HG03135 (cell line): ENCODE data around the gene PGAM2.
"Not testable (repeated sequence)": the region's sequence is repeated elsewhere in the genome, so short reads cannot be mapped to it uniquely, and the experiment has no call there.

ENCODE experiments used
- ATAC-seq: cut with Tn5 transposase; IDR thresholded peaks from one replicate; pipeline ENCODE4 v1.9.1; 2021; ENCODE audit warnings: mild to moderate bottlenecking, moderate library complexity; ENCODE audit not compliant: unreplicated experiment

The PGAM2 gene

DNA sequence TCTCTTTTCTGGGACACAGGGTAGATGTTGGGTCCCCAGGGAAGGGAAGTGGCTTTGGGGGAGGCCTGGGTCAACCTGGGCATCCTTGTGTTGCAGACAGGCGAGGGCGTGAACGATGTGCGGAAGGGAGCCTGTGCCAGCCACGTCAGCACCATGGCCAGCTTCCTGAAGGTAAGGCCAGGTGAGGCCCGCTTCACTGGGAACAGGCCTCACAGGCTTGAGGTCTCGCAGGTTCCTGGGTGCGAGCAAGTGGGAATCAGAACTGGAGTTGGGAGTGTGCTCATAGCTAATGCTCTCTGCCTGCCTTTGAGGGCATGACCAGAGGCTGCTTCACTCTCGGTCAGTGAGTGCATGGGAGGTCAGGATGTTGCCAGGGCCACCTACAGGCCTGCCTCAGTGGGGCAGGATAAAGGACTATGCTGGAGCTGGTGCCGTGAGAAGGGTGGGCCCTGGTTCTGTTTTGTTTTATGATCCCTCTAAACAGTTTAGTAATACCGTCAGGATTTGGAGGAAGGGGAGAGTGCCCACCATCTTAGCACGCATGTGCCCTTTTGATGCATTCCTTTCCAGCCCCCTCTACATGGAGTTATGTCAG, 12.5 kb downstream of the PGAM2 start:
- ATAC-seq: no peak

DNA sequence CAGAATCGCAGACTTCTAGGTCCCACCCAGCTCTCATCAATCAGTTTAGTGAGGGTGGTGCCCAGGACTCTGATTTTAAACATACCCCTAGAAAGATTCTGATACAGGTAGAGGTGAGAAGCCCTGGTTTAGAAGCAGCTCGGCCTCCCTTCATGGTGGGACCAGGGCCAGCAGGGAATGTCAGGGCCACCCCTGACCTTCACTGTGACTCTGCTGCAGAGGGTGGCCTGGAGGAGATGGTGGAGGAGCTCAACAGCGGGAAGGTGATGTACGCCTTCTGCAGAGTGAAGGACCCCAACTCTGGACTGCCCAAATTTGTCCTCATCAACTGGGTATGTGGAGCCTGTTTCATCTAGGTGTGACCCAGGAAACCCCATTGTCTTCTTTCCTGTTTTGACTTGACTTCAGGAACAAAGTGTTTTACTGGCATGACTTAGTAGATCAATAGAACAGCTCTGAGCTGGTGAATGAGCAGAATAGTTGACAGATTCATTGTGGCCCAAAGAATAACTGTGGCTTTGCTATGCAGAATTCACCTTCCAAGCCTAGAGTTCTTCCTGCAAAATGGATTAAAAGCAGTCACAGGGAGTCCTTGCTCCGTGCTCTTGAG, 13.7 kb downstream of the PGAM2 start:
- ATAC-seq: no peak

DNA sequence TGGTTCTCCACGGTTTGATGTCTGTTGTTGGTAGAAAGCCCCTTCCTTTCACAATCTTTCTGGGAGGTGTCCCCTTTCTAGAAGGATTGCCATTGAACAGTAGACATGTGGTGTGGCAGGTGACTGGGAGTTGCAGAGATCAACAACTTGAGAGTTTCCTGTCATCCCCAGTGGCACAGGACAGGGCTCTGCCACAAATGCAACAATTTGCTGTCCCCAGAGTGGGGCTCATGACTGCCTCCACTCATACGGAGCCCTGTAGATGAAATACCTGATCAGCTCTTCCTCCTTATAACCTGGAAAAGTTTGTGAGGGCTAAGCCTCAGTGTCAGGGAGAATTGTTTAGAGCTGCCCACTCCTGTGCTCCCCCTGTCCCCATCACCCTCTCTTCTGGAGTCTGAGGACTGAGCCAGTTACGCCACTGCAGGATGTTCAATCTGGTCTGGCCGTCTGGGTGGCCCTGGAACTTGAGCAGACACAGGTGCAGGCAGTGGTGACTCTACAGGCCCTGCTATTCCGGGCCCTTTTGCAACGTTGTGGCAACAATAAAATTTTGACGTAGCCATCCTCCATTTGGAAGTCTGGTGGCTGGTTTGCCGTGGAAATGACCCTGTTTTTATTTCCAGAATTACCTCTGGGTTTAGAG, 14.3 kb downstream of the PGAM2 start:
- ATAC-seq: no peak

DNA sequence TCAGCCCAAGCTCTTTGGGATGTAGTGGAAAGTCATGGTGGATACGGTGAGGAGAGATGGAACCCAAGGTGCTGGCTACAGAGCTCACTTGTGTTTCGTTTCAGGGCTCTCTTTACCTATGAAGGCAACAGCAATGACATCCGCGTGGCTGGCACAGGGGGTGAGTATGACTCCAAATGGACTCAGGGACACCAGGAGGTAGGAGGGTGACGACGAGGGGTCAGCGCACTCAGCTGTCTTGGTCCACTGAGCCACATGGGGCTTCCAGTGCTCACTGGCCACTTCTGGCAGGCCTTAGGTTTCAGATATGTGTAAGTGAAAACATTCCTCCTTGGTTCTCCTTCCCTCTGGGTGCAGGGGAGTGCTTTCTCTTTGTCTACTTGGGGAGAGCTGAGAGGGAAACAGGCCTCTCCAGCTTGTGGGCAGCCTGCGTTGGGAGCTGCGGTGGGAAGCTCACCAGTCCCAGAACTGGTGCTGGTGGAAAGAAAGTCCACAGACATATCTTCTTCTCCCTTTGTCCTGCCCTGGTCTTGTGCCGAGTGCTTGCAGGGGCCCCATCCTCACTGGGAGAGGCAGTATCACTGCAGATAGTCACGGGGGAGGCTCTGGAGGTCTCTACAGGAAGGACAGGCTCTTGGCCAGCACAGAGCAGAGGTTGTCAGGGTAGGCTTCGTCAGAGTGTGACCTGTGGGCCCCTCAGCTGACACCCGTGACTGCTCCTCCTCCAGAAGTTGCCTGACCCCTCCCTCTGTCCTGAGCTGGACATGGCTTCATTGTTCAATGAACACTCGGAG, 15.0 kb downstream of the PGAM2 start:
- no peak for ATAC-seq

DNA sequence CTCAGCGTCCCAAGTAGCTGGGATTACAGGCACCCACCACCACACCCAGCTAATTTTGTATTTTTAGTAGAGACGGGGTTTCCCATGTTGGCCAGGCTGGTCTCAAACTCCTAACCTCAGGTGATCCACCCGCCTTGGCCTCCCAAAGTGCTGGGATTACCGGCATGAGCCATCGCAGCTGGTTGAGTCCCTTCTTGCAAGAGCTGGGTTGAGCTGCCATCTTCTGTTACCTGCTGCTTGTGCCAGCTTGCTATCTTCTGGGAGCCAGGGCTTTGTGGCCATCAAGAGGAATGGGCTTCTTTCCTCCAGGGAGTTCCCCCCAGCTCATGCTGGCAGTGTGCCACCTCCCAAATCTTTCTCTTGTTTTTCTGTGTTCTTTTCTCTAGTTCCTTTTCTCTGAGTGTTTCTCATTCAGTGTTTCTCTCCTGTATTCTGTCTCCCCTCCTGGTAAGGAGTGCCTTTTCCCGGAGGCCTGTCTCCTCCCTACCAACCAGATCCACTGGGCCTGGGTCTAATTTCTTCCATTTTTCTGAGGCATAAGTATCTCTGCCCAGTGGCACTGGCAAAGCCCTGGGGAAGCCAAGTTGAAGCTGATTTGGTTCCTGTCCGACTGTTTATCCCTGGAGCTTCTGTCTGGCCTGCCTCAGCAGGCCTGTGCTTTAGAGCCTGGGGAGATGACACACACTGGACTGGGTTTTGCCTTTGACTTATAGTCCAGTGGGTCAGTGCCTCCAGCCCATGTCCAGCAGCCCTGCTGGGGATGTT, 17.2 kb downstream of the PGAM2 start:
- no peak for ATAC-seq

DNA sequence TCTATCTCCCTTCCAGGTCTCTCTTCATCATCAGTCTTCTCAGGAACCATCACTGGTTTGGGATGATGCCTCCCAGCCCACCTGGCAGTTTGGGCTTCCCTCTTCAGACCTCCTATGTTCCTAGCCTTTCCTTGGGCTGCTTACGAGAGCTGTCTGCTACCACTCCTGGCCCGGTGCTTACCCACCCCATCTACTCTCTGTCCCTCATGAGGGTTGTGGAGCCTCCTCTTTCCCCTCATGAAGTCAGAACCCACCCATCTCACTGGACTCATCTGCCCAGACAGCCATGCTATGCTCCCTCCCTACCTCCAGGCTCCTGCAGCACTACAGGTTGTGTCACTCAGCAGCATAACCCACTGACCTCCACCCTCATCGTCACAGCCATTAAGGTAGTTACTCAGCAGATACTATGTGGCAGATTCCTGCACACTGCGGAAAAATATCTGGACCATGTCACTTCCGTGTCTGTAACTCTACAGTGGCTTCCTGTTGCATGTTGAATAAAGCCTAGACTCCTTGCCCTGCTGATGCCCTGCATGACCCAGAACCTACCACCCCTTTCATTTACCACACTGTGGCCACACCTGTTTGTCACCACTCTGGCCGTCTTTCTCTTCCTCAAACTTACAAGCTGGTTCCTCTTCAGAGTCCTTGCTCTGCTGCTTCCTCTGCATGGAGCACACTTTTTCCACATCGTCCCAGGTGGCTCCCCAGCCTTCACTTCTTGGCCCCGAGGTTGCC, 18.9 kb downstream of the PGAM2 start:
- peak; percentile 50 for ATAC-seq

DNA sequence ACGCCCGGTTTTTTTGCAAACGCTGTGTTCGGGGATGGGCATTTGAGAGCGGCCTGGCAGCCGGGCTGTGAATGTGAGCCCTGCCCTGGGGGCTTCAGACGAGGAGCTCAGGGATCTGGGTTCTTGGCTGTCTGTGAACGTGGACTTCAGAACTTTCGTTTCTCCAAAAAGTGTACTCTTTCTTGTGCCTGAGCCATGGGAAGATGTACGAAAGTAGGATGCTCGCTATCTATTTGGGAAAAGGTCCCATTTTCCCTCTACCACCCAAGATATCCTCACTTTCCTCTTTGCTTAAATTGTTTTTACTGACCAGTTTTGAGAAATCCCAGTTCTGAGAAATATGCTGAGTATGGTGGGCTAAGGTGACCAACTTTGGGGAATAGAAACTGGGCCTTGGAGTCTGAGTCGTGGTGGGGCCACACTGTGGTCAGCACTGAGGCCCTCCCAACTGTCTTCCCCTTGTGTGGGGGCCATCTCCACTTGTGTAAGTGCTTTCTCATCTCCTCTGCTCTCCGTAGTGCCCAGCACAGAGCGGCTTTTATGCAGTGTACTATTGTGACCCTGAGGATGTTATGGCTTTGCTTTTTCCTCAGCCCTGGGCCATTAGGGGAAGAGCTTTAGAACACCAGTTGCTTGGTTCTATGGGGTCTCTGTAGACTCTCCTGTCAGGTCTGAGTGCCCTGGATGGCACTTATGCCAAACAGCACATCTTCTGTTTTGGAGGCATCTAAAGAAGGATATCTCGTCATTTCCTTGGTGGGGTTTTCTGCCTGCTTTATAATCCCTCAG, 19.9 kb downstream of the PGAM2 start:
- ATAC-seq: no peak

DNA sequence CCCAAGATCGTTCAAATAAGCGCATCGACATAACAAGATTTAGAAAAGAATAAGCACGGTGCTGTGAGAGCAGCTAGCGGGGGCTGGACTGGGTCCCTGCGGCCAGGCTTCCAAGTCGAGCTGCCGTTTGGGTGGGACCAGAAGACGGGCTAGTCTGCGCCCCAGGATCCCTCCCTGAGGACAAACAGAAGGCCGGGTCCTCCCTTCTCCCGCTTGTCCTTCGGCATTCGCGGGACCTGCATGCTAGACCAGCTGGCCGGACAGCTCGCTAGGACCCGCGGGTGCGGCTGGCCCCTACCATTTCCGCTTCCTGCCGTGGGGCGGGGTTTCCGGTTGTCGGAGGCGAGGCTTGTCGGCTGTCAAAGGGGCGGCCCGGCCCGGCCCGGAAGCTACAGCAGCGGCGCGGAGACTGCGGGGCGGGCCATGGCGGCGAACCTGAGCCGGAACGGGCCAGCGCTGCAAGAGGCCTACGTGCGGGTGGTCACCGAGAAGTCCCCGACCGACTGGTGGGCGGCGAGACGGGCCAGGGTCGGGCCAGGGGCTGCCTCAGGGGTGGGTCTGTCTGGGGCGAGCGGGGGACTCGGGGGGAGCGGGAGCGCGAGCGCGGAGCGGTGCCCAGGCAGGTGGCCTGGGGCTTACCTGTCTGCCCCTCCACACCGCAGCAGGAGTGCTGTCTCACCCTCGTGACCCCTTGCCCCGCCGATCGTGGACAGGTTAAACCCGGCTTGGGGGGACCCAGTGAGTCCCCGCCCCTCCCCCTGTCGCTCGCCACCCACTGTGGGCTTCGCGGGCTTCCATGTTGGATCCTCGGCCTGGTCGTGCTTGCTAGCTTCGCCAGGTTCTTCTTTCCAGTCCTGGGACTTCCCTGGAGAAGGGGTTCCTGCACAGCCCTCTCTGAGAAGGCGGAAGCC, 20.8 kb downstream of the PGAM2 start, which contains the start of gene DBNL:
Gene DBNL (plus strand): TSS at position 388 of the 911 bp plus-strand sequence. CDS start 36 bp downstream, at position 424.
- peak; percentile 66 for ATAC-seq

DNA sequence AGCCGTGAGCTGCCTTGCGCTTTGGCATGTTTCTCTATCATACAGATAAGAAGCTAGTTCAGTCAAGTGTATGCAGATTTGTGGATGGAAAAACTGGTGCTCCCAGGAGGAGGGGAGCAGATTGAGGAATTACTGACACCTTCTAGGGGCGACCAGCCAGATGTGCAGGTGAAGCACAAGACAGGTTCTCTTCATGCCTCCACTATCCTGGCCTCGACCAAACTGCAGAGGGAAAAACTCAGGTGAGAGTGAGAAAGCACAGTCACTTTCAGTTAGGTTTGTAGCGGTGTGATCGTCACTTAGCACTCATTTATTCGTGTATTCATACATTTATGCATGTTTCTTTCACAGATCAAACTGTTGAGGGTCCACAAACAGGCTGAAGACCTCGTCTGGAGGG, 21.5 kb downstream of the PGAM2 start:
- ATAC-seq: no peak

DNA sequence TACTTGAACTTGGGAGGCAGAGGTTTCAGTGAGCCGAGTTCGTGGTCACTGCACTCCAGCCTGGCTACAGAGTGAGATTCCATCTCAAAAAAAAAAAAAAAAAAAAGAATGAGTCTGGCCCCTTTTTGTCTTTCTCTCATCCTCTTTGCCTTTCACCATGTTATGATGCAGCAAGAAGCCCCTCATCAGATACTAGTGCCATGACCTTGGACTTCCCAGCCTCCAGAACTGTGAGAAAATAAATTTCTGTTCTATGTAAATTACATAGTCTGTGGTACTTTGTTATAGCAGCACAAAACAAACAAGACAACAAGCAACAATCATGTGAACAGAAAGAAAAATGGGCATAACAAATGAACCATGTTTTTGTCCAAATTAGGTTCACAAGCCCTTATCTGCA, 23.1 kb downstream of the PGAM2 start:
- no peak for ATAC-seq

DNA sequence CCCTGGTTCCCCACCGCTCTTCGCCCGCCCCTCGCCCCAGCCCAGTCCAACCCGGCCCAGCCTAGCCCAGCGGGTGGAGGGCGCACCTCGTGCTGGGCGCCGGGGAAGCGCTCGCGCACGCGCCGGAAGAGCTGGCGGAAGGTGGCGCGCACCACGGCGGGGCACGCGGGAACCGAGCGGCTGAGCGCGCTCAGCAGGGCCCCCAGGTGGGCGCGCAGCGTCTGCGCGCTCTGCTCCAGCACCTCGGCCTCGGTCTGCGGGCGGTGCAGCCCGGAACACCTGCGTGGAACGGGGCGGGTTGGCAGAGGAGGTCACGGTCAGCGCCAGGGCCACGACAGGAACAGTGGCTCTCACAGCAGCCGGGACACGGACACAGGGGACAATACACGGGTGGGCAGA, 24.9 kb downstream of the PGAM2 start:
- ATAC-seq: peak; percentile 34

DNA sequence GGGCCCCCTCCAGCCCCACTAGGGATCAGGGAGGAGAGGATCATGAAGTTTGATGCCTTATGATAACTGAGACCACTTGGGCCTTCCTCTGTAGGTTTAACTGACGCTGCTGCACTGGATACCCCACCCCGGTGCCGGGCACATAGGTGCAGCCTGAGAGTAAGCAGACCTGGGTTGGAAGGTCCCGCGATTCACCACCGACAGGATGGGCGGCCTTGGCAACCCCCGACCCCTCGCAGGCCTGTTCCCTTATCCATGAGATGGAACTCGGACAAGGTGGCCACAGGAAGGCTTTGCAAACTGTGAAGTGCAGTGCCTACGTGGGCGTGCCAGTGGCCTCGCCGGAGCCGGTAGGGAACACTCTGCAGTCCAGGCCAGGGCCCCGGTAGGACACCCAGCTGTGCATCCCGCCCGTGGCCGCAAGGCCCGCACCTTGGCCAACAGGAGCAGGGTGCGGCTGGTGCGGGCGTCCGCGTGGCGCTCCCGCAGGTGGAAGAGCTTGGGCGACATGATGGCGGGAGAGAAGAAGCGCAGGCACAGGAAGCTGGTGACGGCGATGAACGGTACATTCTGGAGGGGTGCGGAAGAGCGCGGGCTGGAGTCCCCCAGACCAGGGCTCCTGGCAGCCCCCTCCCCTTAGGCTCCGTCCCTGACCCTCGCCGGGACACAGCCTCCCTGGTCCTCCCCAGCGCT, 25.4 kb downstream of the PGAM2 start:
- peak; percentile 18 for ATAC-seq

DNA sequence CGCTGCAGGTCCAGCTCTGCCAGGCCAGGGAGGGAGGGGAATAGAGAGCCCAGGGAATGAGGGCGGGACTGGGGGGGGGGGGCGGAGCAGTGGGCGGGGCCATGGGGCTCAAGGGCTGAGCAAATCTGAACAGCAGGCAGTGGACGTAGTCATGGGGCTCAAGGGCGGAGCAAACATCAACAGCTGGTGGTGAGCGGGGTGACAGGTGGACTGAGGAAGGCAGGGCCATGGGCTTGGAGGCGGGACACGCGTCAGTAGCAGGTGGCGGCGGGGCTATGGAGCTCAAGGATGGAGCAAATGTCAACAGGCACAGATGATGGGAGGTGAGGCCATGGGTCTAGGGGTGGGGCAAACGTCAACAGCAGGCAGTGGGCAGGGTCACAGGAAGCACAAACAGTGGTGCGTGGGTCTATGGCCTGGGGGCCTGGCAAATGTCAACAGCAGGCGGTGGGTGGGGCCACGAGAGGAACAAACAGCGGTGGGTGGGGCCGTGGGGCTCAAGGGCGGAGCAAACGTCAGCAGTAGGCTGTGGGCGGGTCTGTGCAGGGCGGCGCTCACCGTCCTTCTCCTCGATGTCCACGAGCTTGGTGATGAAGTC, 26.3 kb downstream of the PGAM2 start:
- peak; percentile 52 for ATAC-seq

DNA sequence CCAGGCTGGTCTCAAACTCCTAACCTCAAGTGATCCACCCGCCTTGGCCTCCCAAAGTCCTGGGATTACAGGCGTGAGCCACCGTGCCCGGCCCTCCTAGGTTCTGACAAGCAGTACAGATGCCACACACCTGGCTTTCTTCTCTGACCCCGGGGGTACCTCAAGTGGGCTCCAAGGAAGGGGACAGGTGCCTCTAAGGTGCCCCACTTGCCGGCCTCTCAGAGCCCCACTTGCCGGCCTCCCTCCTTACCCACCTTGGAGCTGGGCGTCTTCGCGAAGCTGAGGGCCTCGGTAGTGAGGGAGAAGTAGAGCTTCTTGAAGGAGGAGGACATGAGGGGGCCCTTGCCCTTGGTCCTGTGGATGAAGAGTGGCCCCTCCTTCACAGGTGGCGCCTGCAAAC, 26.8 kb downstream of the PGAM2 start:
- not testable (repeated sequence) for ATAC-seq

DNA sequence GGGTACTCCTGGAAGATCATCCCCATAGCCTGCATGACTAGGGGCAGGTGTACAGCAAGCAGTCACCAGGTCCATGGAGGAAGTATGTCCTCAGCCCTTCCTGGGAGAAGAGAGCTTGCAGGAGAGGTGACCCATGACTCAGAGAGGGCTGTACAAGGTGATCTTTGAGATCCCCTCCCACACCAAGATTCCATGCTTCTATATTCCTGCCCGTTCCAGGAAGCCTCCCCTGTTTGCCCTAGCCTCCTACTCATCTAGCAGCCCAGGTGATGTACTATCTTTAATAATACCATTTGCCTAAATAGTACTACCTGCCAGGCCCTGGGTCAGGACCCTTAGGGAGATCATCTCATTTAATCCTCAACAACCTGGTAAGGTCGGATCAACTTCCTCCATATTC, 27.4 kb downstream of the PGAM2 start:
- not testable (repeated sequence) for ATAC-seq

DNA sequence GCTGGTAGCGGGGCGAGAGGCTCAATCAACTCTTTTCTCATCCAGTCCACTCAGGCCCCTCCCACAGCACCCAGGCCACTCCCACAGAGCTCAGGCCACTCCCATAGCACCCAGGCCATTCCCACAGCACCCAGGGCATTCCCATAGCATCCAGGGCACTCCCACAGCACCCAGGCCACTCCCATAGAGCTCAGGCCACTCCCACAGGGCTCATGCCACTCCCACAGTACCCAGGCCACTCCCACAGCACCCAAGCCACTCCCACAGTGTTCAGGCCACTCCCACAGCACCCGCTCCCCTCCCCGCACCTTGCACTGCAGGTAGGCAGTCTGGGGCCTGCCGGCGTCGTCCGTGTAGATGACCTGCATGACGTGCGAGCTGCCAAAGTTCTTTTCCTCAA, 29.0 kb downstream of the PGAM2 start:
- not testable (repeated sequence) for ATAC-seq
